GM12878 (cell line): ENCODE measurements around the gene TNFRSF8. TPM values are rescaled to one million over a fixed set of nuclear protein-coding genes. Genes with fewer than 3 reads are reported as not detected.

ENCODE experiments used
- BCL3 ChIP-seq: IDR thresholded peaks from 2 replicates; pipeline ENCODE4 v1.6.1; 2011; ENCODE audit warnings: borderline replicate concordance, low read depth, mild to moderate bottlenecking, moderate library complexity, low read length; ENCODE audit not compliant: insufficient read depth, poor library complexity, severe bottlenecking
- BHLHE40 ChIP-seq, 2 experiments: fragments of 450-650 bp in 1 of 2; IDR thresholded peaks; 2 replicates each; pipeline ENCODE4 v1.6.1; 2011 to 2017; ENCODE audit warnings: low read depth in 2 of 2, borderline replicate concordance in 1 of 2, improper control_type of control experiment in 1 of 2, low read length in 1 of 2, mild to moderate bottlenecking in 1 of 2
- BMI1 ChIP-seq: fragments of 450-650 bp; IDR thresholded peaks from 2 replicates; pipeline ENCODE4 v1.6.1; 2016; ENCODE audit warnings: mild to moderate bottlenecking, moderate library complexity, borderline replicate concordance
- BRCA1 ChIP-seq: IDR thresholded peaks from 2 replicates; pipeline ENCODE4 v1.6.1; 2011; ENCODE audit warnings: low read depth, low read length, improper control_type of control experiment
- CEBPZ ChIP-seq: fragments of 150-350 bp; IDR thresholded peaks from 2 replicates; pipeline ENCODE4 v1.6.1; 2016; ENCODE audit warnings: low read depth, low read length
- CUX1 ChIP-seq: IDR thresholded peaks from 2 replicates; pipeline ENCODE4 v1.6.1; 2012; ENCODE audit warnings: improper control_type of control experiment, low read depth, low read length; ENCODE audit not compliant: insufficient replicate concordance
- FOS ChIP-seq: IDR thresholded peaks from 3 replicates; pipeline ENCODE4 v1.6.1; 2011; ENCODE audit warnings: borderline replicate concordance; ENCODE audit not compliant: insufficient read length; ENCODE audit errors: extremely low read depth
- MTA2 ChIP-seq: fragments of 450-650 bp; IDR thresholded peaks from 2 replicates; pipeline ENCODE4 v1.6.1; 2016; ENCODE audit warnings: low read depth, mild to moderate bottlenecking, moderate library complexity
- PML ChIP-seq: IDR thresholded peaks from 2 replicates; pipeline ENCODE4 v1.6.1; 2012; ENCODE audit warnings: low read length, inconsistent platforms
- RB1 ChIP-seq: fragments of 450-650 bp; formaldehyde crosslinking; IDR thresholded peaks from 2 replicates; pipeline ENCODE4 v1.6.1; 2017; ENCODE audit warnings: mild to moderate bottlenecking, borderline replicate concordance
- SMAD1 ChIP-seq: fragments of 450-650 bp; IDR thresholded peaks from 2 replicates; pipeline ENCODE4 v1.6.1; 2018; ENCODE audit warnings: mild to moderate bottlenecking, low read depth; ENCODE audit not compliant: partially characterized antibody
- SMC3 ChIP-seq: IDR thresholded peaks from 2 replicates; pipeline ENCODE4 v1.6.1; 2011; ENCODE audit warnings: low read length, improper control_type of control experiment, borderline replicate concordance
- SP1 ChIP-seq: IDR thresholded peaks from one replicate; pipeline ENCODE4 v1.6.1; 2011; ENCODE audit warnings: low read depth, low read length
- TBL1XR1 ChIP-seq: IDR thresholded peaks from 2 replicates; pipeline ENCODE4 v1.6.1; 2012; ENCODE audit warnings: low read depth, low read length, improper control_type of control experiment
- ZBTB11 ChIP-seq: fragments of 450-650 bp; formaldehyde crosslinking; IDR thresholded peaks from 2 replicates; pipeline ENCODE4 v1.5.0; 2022; ENCODE audit warnings: mild to moderate bottlenecking, missing genetic modification characterization
- polyA plus RNA-seq, 11 experiments: library from polyadenylated mRNA; depleted of rRNA in 4 of 11; unstranded in 6 of 11; stranded (reverse) in 5 of 11; fragments of >200 nt; fragmentation: Nextera tagmentation in 4 of 11; fragmentation: Illumina TruSeq in 1 of 11; extraction: Ambion mirVana in 4 of 11; extraction: Trizol in 1 of 11; gene quantifications; 1 replicate in 1 of 11; 2 replicates in 10 of 11; pipeline versions ENCODE4 v1.2.1 to v1.2.3, GENCODE V29; 2011 to 2016; ENCODE audit warnings: inconsistent platforms in 2 of 11, missing spikeins in 2 of 11, low read depth in 1 of 11
- total RNA-seq, 4 experiments: library from RNA; depleted of rRNA in 3 of 4; stranded (reverse); fragments of >200 nt in 3 of 4; fragmentation: Illumina TruSeq in 1 of 4; extraction: Trizol in 1 of 4; gene quantifications; 2 replicates each; pipeline versions ENCODE4 v1.2.1 to v1.2.3, GENCODE V29; 2013 to 2021

The TNFRSF8 gene
- total and polyA plus RNA-seq, 10 of the 15 experiments (the other 5 are each of a cell fraction or from before 2014, with no cell fraction given) = 9.8 to 114 (median 58.8) TPM

GRCh38 chr1:12152113-12152891 is 89.2 kb downstream of the TNFRSF8 start (continued):
- no peak for TF ChIP-seq ZBTB11 (CRISPR knock-in tag)
- peak; percentile 85 to 87 for TF ChIP-seq BHLHE40 (IDR thresholded peaks at IDR 0.05; ENCODE audit: borderline replicate concordance in 1 of 2, low read depth in 2 of 2, low read length in 1 of 2)
- peak; percentile 10; the same call in 1 of the 2 replicates for TF ChIP-seq SMC3
- no peak for TF ChIP-seq BRCA1
- no peak for TF ChIP-seq PML
- TF ChIP-seq SMAD1 = peak; percentile 50
- 0 out of 2 replicates have a peak, but pooled peaks have one; percentile 32 for TF ChIP-seq TBL1XR1
- peak; percentile 91 for TF ChIP-seq MTA2
- peak; percentile 26 for TF ChIP-seq BCL3
- TF ChIP-seq RB1 = no peak
- TF ChIP-seq SP1 = peak; percentile 24
- TF ChIP-seq CEBPZ = no peak
- no peak for TF ChIP-seq BMI1
- no peak for TF ChIP-seq FOS
- no peak for TF ChIP-seq CUX1
